K562 (cell line): ENCODE results near the gene LAMA3. TPM values are rescaled to one million over a fixed set of nuclear protein-coding genes. Genes with fewer than 3 reads are reported as not detected.
A peak's percentile ranks its signal among the peaks of the same experiment; 100 is the strongest.

Experiments
- ATAC-seq: fragments of 200-7000 bp; cut with Tn5 transposase; 3 replicates; pipeline ENCODE4 v1.9.1; 2020; ENCODE audit warnings: moderate library complexity
- BruUV-seq: library from RNA; stranded (reverse); fragments of 400-500 nt; replicated peaks from 2 replicates; lab custom pipeline; 2021; lab: Mats Ljungman, UMichigan
- CTCF ChIA-PET: fragments of 300-600 bp; formaldehyde crosslinking; extraction: SDS; loops from one replicate; lab custom pipeline; 2021; ENCODE audit warnings: low intra/inter-chr PET ratio; lab: Yijun Ruan, JAX
- POLR2A ChIA-PET: fragments of 300-600, 350-650 bp; sonication (Branson Sonifier 250); formaldehyde crosslinking; extraction: SDS; loops from one replicate; lab custom pipeline; 2021; ENCODE audit warnings: antibody characterized with exemption, inconsistent platforms; lab: Yijun Ruan, JAX
- DNase-seq, 4 experiments: peaks; one replicate each; pipeline versions ENCODE4 v3.0.0 to v3.0.0-alpha.2; 2011 to 2018; ENCODE audit warnings: low spot score in 3 of 4, mixed read lengths in 3 of 4; ENCODE audit errors: extremely low read depth in 1 of 4
- FAIRE-seq: peaks from 2 replicates; lab custom pipeline; 2011; peaks lifted over from hg19 to GRCh38; lab: Jason Lieb, UNC
- H2AFZ ChIP-seq: 2 replicates; pipeline ENCODE4 v1.6.0; 2011; ENCODE audit warnings: low read depth, low read length, control low read depth, inconsistent platforms
- H3K27ac ChIP-seq: fragments of 200-600 bp; 3 replicates; pipeline ENCODE4 v1.8.0; 2011; ENCODE audit warnings: low read depth, mild to moderate bottlenecking, control low read depth, inconsistent platforms, low read length, moderate library complexity, mixed read lengths; ENCODE audit errors: extremely low read depth
- H3K27me3 ChIP-seq, 2 experiments: fragments of 300-600 bp in 1 of 2; 2 replicates in 1 of 2; 3 replicates in 1 of 2; pipeline versions ENCODE4 v1.6.0 to v1.8.0; 2011; ENCODE audit warnings: inconsistent platforms in 2 of 2, low read length in 2 of 2, mild to moderate bottlenecking in 1 of 2, mixed read lengths in 1 of 2, moderate library complexity in 1 of 2; ENCODE audit not compliant: control insufficient read depth in 2 of 2, insufficient read depth in 2 of 2
- H3K36me3 ChIP-seq: fragments of 300-600 bp; 3 replicates; pipeline ENCODE4 v1.8.0; 2011; ENCODE audit warnings: mild to moderate bottlenecking, low read length, inconsistent platforms; ENCODE audit not compliant: control insufficient read depth, insufficient read depth
- H3K4me1 ChIP-seq, 2 experiments: fragments of 200-600 bp in 1 of 2; replicated peaks in 1 of 2; 2 replicates in 1 of 2; 3 replicates in 1 of 2; pipeline versions ENCODE4 v1.5.1 to v1.8.0; 2011; ENCODE audit warnings: inconsistent platforms in 2 of 2, low read length in 2 of 2, mild to moderate bottlenecking in 1 of 2, mixed read lengths in 1 of 2, moderate library complexity in 1 of 2; ENCODE audit not compliant: control insufficient read depth in 2 of 2, insufficient read depth in 2 of 2
- H3K4me2 ChIP-seq: 2 replicates; pipeline ENCODE4 v1.6.1; 2011; ENCODE audit warnings: low read length, control low read depth, inconsistent platforms, mixed read lengths; ENCODE audit not compliant: insufficient read depth
- H3K4me3 ChIP-seq: fragments of 200-600 bp; sonication (generic), shearing (Covaris generic); 2 replicates; pipeline ENCODE4 v1.5.1; 2016; ENCODE audit warnings: control low read depth, inconsistent platforms
- H3K79me2 ChIP-seq: fragments of 200-600 bp; 3 replicates; pipeline ENCODE4 v1.8.0; 2011; ENCODE audit warnings: low read length, inconsistent platforms; ENCODE audit not compliant: control insufficient read depth, insufficient read depth
- H3K9ac ChIP-seq, 2 experiments: 2 replicates each; pipeline versions ENCODE4 v1.6.0 to v1.6.1; 2011; ENCODE audit warnings: low read depth in 2 of 2, low read length in 2 of 2, control low read depth in 1 of 2, inconsistent platforms in 1 of 2, mild to moderate bottlenecking in 1 of 2, mixed read lengths in 1 of 2; ENCODE audit not compliant: insufficient read depth in 1 of 2
- H3K9me1 ChIP-seq: one replicate; pipeline ENCODE4 v1.6.0; 2011; ENCODE audit warnings: inconsistent platforms, mild to moderate bottlenecking, low read length, moderate library complexity; ENCODE audit not compliant: control insufficient read depth, insufficient read depth
- H3K9me3 ChIP-seq: replicated peaks from 2 replicates; pipeline ENCODE4 v1.5.1; 2011; ENCODE audit warnings: low read depth, low read length, inconsistent platforms; ENCODE audit not compliant: control insufficient read depth, insufficient read depth
- H4K20me1 ChIP-seq: replicated peaks from 2 replicates; pipeline ENCODE4 v1.6.1; 2011; ENCODE audit warnings: low read length, inconsistent platforms, mixed read lengths; ENCODE audit not compliant: control insufficient read depth, insufficient read depth
- BCOR ChIP-seq: fragments of 450-650 bp; IDR thresholded peaks from 2 replicates; pipeline ENCODE4 v1.6.1; 2016
- BRF2 ChIP-seq: IDR thresholded peaks from 3 replicates; pipeline ENCODE4 v1.6.1; 2011; ENCODE audit warnings: borderline replicate concordance, mild to moderate bottlenecking; ENCODE audit not compliant: insufficient read length, insufficient read depth
- C11orf30 ChIP-seq: fragments of 450-650 bp; IDR thresholded peaks from 2 replicates; pipeline ENCODE4 v1.6.1; 2016; ENCODE audit warnings: low read depth, mild to moderate bottlenecking
- DMBX1 ChIP-seq: fragments of 250-450 bp; sonication (Bioruptor Pico); IDR thresholded peaks from 2 replicates; pipeline ENCODE4 v1.8.0; 2022; ENCODE audit warnings: inconsistent platforms, mild to moderate bottlenecking, moderate library complexity, borderline replicate concordance
- MAFF ChIP-seq: IDR thresholded peaks from 2 replicates; pipeline ENCODE4 v1.6.1; 2012; ENCODE audit warnings: low read length, improper control_type of control experiment
- MAFG ChIP-seq: fragments of 450-650 bp; conservative IDR thresholded peaks from 2 replicates; pipeline ENCODE4 v1.6.1; 2016; ENCODE audit warnings: missing genetic modification characterization, missing compliant biosample characterization
- MAFK ChIP-seq: IDR thresholded peaks from 2 replicates; pipeline ENCODE4 v1.6.1; 2011; ENCODE audit warnings: low read length, improper control_type of control experiment
- MLX ChIP-seq, 2 experiments: fragments of 450-650 bp in 1 of 2; sonication (generic) in 1 of 2; formaldehyde crosslinking; conservative IDR thresholded peaks; 2 replicates each; pipeline versions ENCODE4 v1.4.0 to v1.8.1; 2020 to 2022; ENCODE audit warnings: mild to moderate bottlenecking in 1 of 2, missing genetic modification reagents in 1 of 2
- ZNF316 ChIP-seq: fragments of 450-650 bp; IDR thresholded peaks from 2 replicates; pipeline ENCODE4 v1.6.1; 2016
- ZNF707 ChIP-seq: fragments of 250-450 bp; sonication (Bioruptor Pico); conservative IDR thresholded peaks from 2 replicates; pipeline ENCODE4 v1.8.0; 2022; ENCODE audit warnings: inconsistent platforms, mild to moderate bottlenecking, moderate library complexity
- WGBS: fragments of 100-300 bp; shearing (Covaris generic); methylation state at CpG from one replicate; pipeline ENCODE4 v1.1.6; 2016; ENCODE audit warnings: low coverage, mixed read lengths; ENCODE audit not compliant: insufficient coverage; ENCODE audit errors: missing lambda C conversion rate; 5-methylcytosine and 5-hydroxymethylcytosine counted together
- in situ Hi-C: fragments of 300-500 bp; cut with MboI; formaldehyde crosslinking; loops from 4 replicates; pipeline ENCODE4 v1.15.0; 2018; ENCODE audit warnings: inconsistent platforms, mixed read lengths
- intact Hi-C: fragments of 100-400 bp; cut with micrococcal nuclease; formaldehyde crosslinking; loops from 2 replicates; pipeline ENCODE4 v1.14.2; 2022
- polyA plus RNA-seq, 8 experiments: library from polyadenylated mRNA; depleted of rRNA in 4 of 8; stranded (reverse) in 5 of 8; unstranded in 3 of 8; fragments of >200 nt; fragmentation: Nextera tagmentation in 2 of 8; fragmentation: Illumina TruSeq in 1 of 8; extraction: Ambion mirVana in 2 of 8; extraction: Trizol in 1 of 8; gene quantifications; 2 replicates each; pipeline versions ENCODE4 v1.2.1 to v1.2.3, GENCODE V29; 2011 to 2014; ENCODE audit warnings: inconsistent platforms in 1 of 8, missing spikeins in 1 of 8
- total RNA-seq, 7 experiments: library from RNA; depleted of rRNA in 6 of 7; stranded (reverse); fragments of >200 nt in 6 of 7; fragmentation: Illumina TruSeq in 2 of 7; extraction: Trizol in 2 of 7; gene quantifications; 2 replicates each; pipeline versions ENCODE4 v1.2.1 to v1.2.3, GENCODE V29; 2011 to 2021; ENCODE audit warnings: low replicate concordance in 1 of 7

LAMA3 gene
- total and polyA plus RNA-seq, 9 of the 15 experiments (the other 6 are each of a cell fraction or from before 2014, with no cell fraction given): 0.07 TPM; not detected in 8

- 0 out of 2 replicates have a peak, but pooled peaks cover 2% of the 10 kb centered on the region for H3K9me3 ChIP-seq
- FAIRE-seq: no peak
- H3K4me2 ChIP-seq: no peak overlapping the region
- ATAC-seq: no peak
- no peak overlapping the region for H2AFZ ChIP-seq
- intact Hi-C loops (no loop called here), in situ Hi-C loops (no loop called here)
- ChIA-PET POLR2A (no interaction called here), CTCF (no interaction called here)
- no peak for DNase-seq
- peak; percentile 68 for TF ChIP-seq ZNF316
- TF ChIP-seq BRF2: no peak
- TF ChIP-seq MLX (CRISPR knock-in tag; conservative IDR thresholded peaks at IDR 0.05): no peak
- peak; percentile 58 for TF ChIP-seq MAFF
- TF ChIP-seq MAFG (tag): peak; percentile 68
- no peak for TF ChIP-seq DMBX1 (CRISPR knock-in tag)
- TF ChIP-seq ZNF707 (CRISPR knock-in tag): no peak
- TF ChIP-seq C11orf30: peak; percentile 46; the same call in 1 of the 2 replicates
- TF ChIP-seq MAFK: 0 out of 2 replicates have a peak, but pooled peaks have one; percentile 38
- no peak for TF ChIP-seq BCOR
- TF ChIP-seq, all 486 proteins: peak for 5
- H3K27me3 ChIP-seq: peaks cover 30 to 46% of the 10 kb centered on the region in 2 experiments; a peak in 4 of 5 replicates
- no peaks in the 10 kb centered on the region for H3K36me3 ChIP-seq
- H3K9ac ChIP-seq: no peak overlapping the region
- no peaks in the 10 kb centered on the region for H3K79me2 ChIP-seq
- no peak overlapping the region for H3K27ac ChIP-seq
- 0% methylated on average over 2 of the region's 2 CpGs for WGBS
- H3K9me1 ChIP-seq: no peaks in the 10 kb centered on the region
- no peaks in the 10 kb centered on the region for H4K20me1 ChIP-seq
- H3K4me3 ChIP-seq: no peak overlapping the region
- no TSS peak for BruUV-seq
- no peaks in the 10 kb centered on the region for H3K4me1 ChIP-seq
Observed at GRCh38 chr18:23646282-23646681, 43.0 kb upstream of the LAMA3 start.
